HG03060 (cell line): ENCODE measurements around the gene NOS1AP.

ENCODE experiments used
- ATAC-seq: cut with Tn5 transposase; IDR thresholded peaks from one replicate; pipeline ENCODE4 v1.9.1; 2021; ENCODE audit warnings: low read depth, moderate number of reproducible peaks; ENCODE audit not compliant: unreplicated experiment

Gene NOS1AP

DNA sequence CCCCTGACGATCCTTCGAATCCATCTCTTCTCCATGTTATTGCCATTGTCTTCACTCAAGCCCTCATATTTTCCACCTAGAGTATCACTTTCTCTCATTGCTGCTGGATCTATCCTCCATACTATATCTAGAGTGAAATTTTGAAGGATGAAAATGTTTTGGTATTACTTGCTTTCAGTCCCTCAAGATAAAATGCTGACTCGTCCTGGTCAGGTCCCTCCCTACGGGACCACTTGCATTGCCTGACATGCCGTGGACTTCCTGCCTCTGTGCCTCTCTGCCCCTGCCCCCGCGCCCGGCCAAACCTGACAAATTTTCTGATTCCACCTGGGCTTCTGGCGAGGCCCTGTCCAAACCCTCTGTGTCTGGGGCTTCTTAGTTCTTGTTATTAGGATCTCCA, 283.6 kb downstream of the NOS1AP start:
- no peak for ATAC-seq

GRCh38 chr1:162353702-162354101, 284.2 kb downstream of the NOS1AP start:
- ATAC-seq = no peak

- no peak for ATAC-seq
Observed at GRCh38 chr1:162357681-162358266, 288.3 kb downstream of the NOS1AP start.

GRCh38 chr1:162358928-162359327, 289.4 kb downstream of the NOS1AP start:
- ATAC-seq = no peak

DNA sequence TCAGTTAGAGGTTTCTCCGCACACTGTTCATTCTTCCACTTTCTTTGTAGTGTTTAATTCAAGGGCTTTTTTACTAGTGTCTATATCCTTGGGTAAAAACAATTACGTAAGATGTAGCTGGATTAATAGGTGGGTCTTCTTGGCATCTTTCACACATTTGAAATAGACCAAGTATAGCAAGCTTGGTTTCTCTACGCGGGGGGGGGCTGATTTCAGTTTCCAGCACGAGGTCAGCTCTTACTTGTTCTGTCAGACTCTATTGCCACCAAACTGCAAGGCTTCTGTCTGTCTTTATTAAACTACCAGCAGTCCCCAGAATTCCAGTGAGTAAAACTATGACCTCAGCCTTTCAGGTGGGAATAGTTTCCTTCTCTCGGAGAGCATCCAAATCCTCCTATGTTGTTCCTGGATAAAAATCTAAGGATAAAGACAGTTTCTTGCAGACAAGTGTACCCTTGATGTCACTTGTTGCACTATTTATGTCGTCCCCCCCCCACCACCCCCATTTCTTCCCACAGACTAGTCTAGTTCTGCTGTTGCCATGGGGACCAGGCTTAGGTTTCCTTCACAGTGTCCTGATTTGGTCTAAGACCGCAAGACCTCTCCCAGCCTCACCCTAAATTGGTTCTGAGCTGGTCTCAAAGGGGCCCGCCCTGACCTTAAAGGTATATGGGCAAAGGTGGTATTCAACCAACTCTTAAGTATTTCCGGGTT, 290.2 kb downstream of the NOS1AP start:
- ATAC-seq = no peak

GRCh38 chr1:162360237-162360873, 290.9 kb downstream of the NOS1AP start:
- ATAC-seq = no peak

DNA sequence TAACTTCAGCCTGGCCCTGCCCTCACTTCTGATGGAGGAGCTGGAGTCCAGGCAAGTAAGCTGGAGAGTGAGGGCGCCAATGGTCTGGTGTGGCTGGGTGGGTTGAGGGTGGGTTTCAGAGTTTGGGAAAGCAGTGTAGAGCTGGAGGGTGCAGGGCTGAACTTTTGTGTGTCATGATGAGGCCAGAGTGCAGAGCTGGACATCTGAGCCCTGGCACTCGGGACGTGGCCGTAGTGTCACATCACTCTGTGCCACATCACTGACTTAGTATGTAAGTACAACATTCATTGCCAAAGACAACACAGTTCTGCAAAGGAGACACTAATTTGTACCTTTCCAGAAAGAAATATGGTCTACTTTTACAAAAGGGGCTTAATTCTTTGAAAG, 291.4 kb downstream of the NOS1AP start:
- ATAC-seq = no peak

GRCh38 chr1:162361349-162361748, 291.9 kb downstream of the NOS1AP start:
- ATAC-seq = peak; percentile 30

DNA sequence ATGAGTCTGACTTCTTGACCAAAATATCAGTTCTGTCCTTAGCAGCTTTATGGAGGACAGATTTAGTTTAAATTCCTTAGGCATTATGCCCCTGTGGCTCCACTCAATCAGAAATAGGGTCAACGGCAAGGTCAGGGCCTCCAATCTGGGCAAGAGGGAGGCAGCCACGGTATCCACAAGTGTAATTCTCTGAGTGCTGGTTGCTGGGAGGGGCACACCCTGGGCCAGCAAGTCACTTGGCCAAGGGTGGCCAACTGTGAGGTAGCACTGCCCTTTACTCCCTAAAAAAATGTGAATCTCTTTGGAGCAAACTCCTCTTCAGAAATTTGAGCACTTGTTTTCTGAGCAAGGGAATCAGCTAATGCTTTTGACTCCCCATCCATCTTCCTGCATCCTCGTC, 294.3 kb downstream of the NOS1AP start:
- no peak for ATAC-seq

DNA sequence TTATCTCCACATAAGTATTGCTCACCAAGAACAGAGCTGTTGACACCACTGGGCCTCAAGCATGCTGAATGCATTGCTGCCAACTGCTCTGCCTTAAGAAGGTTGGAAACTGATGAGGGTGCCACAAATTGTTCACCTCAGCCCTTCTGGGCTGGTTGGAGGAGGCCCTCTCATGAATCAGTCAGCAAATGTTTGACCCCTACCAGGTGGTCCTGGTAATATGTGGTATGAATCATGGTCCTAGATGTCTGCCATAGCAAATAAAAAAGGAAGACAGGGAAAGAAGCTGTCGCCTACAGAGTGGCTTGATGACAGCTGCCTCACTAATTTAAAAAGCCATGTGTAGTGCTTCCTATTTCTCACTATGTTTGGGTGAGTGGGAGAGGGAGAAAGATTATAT, 295.0 kb downstream of the NOS1AP start:
- no peak for ATAC-seq

GRCh38 chr1:162365284-162366020, 296.0 kb downstream of the NOS1AP start:
- no peak for ATAC-seq

GRCh38 chr1:162366149-162366548, 296.7 kb downstream of the NOS1AP start:
- ATAC-seq = no peak

GRCh38 chr1:162366671-162367070, 297.2 kb downstream of the NOS1AP start:
- no peak for ATAC-seq

DNA sequence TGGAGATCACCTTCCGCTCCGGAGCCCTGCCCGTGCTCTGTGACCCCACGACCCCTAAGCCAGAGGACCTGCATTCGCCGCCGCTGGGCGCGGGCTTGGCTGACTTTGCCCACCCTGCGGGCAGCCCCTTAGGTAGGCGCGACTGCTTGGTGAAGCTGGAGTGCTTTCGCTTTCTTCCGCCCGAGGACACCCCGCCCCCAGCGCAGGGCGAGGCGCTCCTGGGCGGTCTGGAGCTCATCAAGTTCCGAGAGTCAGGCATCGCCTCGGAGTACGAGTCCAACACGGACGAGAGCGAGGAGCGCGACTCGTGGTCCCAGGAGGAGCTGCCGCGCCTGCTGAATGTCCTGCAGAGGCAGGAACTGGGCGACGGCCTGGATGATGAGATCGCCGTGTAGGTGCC, 297.6 kb downstream of the NOS1AP start:
- ATAC-seq = no peak

GRCh38 chr1:162367772-162368171, 298.3 kb downstream of the NOS1AP start:
- no peak for ATAC-seq

- no peak for ATAC-seq
Observed at GRCh38 chr1:162368451-162368850, 299.0 kb downstream of the NOS1AP start.

DNA sequence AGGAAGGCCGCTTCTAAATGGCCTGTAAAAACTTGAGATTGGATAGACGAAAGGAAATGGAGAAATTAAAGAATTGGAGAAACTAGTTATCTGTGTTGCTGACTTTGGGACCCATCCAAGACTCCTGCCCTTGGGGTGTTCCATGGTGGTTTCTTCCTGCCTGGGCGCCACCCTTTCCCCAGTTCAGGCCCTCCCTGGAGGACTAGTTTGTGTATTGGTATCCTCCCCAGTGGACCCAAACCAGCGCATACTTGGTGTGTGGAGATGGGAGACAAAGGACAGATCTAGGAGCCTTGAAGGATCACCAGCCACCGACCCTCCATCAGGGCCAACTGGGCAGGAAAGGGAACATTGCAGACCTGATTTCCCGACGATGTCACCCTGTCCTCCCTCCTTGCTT, 300.1 kb downstream of the NOS1AP start:
- ATAC-seq = no peak

GRCh38 chr1:162370161-162370560, 300.7 kb downstream of the NOS1AP start:
- no peak for ATAC-seq

DNA sequence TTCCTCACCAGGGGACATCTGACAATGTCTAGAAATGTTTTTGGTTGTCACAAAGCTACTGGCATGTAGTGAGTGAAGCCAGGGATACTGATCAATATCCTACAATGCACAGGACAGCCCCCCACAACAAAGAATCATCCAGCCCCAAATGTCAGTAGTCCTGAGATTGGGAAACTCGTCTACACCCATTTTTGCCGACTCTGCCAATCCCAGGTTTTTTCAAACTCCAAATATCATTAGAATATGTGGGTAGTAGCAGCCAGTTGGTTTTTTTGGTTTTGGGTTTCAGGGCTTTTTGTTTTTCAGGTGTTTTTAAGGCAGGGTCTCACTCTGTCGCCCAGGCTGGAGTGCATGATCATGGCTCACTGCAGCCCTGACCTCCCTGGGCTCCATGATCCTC, 301.2 kb downstream of the NOS1AP start:
- no peak for ATAC-seq

GRCh38 chr1:162371611-162372010, 302.1 kb downstream of the NOS1AP start:
- no peak for ATAC-seq
